WI38 (cell line): ENCODE data around the gene TMEM237.
A peak's percentile ranks its signal among the peaks of the same experiment; 100 is the strongest.

Experiments used
- H3K4me3 ChIP-seq: 2 replicates; pipeline ENCODE4 v1.5.1; 2011; ENCODE audit warnings: low read depth, mild to moderate bottlenecking, control low read depth, low read length
- TF ChIP-seq, protein P1 (sequence below): IDR thresholded peaks from 2 replicates; pipeline ENCODE4 v1.5.1; 2012; ENCODE audit warnings: low read depth, mild to moderate bottlenecking, control low read depth, low read length

The TMEM237 gene, protein sequence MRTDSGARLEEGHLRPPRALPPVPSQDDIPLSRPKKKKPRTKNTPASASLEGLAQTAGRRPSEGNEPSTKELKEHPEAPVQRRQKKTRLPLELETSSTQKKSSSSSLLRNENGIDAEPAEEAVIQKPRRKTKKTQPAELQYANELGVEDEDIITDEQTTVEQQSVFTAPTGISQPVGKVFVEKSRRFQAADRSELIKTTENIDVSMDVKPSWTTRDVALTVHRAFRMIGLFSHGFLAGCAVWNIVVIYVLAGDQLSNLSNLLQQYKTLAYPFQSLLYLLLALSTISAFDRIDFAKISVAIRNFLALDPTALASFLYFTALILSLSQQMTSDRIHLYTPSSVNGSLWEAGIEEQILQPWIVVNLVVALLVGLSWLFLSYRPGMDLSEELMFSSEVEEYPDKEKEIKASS

DNA sequence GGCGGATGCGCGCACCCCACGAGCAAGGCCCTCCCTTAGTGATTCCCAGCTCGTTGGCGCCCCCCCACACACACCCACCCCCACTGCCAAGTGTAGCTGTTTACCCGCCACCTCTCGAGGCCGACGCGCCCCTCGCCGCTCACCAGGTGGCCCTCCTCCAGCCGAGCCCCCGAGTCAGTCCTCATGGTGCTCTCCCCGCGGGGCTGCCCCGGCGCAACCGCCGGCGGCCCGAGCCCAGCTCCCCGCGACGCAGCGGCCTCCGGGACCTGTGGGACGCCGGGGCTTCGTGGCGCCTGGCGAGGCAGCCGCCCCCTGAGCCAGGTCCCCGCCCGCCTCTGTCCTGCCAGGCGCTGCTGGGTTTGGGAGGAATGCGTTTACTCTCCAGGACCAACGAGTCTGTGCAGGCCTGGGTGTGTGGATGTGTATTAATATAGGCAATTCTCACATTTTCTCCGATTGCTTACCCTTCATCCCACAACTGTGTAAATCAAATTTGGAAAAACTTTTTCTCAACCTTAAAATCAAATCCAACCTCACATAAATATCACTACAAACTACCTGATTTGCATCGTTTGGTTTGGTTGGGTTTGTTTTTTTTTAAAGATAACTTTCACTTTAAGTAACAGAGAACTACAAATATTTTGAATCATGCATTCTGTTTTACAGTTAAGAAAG is at the start of gene TMEM237:
Gene TMEM237, minus strand, starts transcription at position 288 of the 675 bp plus-strand sequence. Its CDS starts 103 bp downstream, at position 185.
- TF ChIP-seq, protein P1, sequence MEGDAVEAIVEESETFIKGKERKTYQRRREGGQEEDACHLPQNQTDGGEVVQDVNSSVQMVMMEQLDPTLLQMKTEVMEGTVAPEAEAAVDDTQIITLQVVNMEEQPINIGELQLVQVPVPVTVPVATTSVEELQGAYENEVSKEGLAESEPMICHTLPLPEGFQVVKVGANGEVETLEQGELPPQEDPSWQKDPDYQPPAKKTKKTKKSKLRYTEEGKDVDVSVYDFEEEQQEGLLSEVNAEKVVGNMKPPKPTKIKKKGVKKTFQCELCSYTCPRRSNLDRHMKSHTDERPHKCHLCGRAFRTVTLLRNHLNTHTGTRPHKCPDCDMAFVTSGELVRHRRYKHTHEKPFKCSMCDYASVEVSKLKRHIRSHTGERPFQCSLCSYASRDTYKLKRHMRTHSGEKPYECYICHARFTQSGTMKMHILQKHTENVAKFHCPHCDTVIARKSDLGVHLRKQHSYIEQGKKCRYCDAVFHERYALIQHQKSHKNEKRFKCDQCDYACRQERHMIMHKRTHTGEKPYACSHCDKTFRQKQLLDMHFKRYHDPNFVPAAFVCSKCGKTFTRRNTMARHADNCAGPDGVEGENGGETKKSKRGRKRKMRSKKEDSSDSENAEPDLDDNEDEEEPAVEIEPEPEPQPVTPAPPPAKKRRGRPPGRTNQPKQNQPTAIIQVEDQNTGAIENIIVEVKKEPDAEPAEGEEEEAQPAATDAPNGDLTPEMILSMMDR: no peak
- peak within 1 kb of the TSS; percentile 93 for H3K4me3 ChIP-seq

DNA sequence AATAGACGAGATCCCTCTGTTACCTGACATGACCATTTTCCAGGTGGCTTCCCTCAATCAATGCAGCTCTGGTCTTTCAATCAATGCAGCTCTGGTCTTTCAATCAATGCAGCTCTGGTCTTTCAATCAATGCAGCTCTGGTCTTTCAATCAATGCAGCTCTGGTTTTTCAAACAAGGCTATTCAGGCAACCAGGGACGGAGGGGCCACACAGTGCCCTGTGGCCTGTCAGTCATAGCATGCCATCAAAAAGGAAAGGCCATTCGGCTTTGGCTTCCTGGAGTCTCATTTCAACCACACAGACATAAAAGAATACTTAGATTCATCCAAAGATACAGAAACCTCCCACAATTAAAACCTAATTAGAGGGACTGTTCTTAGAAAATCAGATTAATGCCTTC is 41.9 kb upstream of the TMEM237 start:
- TF ChIP-seq, protein P1: no peak
- no peak overlapping the region for H3K4me3 ChIP-seq

DNA sequence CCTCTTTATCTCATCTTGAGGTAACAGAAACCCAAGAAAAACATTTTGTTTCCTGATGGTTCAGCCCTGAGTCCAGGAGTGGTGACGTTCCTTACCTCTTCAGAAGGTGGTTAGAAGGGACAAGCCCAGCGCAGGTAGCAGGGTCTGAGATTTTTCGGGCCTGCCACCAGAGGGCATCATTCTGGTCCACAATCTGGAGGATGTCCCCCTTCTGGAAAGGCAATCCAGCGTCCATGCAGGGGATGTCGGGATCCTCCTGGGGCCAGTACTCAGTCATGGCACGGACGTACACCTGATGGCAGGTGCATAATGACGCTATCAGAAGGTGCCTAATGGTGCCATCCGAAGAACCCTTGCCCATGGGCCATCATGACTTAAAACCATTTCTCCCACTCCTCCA is 37.4 kb upstream of the TMEM237 start:
- TF ChIP-seq, protein P1: peak; percentile 28
- H3K4me3 ChIP-seq: no peak overlapping the region

DNA sequence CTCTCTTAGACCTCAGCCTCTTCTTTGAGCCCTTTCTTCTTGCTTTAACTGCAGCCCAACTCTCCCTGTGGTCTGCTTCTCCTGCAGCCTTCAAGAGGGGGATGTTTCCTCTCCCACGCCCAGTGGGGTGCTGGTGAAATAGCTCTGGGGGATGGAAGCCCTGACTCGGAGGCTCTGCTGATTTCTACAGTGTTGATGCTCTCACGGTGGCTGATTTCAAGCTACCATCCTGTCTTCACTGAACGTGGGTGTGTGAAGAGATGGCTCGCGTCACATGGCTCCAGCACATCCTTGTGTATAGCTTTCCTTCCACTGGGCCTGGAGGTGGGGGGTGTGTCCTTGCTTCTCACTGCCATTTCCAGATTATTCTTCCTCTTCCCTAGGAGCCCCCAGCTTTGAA is 35.1 kb upstream of the TMEM237 start:
- H3K4me3 ChIP-seq: no peak overlapping the region
- TF ChIP-seq, protein P1: no peak

DNA sequence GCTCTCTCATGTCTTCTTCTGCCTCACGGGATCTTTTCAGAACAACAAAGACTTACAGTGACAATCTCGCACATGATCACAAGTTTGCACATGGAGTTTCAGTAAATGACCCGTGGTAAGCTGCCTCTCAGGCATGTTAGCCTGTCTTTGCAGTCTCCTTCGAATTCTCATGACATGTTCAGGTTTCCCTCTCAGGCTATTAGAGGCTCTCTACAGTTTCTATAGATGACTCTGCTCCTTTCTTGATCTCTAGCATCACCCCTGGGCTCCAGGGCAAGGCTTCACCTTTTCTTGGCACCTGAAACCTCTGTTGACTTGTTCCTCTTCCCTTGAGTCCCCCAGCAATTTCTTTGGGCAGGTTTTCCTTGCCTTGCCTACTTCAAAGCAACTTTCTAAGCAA is 32.2 kb upstream of the TMEM237 start:
- TF ChIP-seq, protein P1: no peak
- no peak overlapping the region for H3K4me3 ChIP-seq

DNA sequence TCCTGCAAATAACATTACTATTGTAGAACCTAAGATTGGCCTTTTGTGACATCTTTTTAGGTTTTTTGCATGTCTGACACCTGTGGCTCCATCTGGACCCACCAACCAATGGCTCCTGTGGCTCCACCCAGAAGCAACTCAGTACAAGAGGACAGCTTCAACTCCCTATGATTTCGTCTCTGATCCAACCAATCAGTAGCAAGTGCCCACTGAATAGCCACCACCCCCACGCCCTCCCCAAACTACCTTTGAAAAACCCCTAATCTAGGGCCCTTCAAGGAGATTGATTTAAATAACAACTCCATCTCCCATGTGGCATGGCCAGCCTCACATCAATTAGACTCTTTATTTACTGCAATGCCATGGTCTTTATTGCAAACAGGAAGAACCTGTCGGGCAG is 31.5 kb upstream of the TMEM237 start:
- no peak overlapping the region for H3K4me3 ChIP-seq

DNA sequence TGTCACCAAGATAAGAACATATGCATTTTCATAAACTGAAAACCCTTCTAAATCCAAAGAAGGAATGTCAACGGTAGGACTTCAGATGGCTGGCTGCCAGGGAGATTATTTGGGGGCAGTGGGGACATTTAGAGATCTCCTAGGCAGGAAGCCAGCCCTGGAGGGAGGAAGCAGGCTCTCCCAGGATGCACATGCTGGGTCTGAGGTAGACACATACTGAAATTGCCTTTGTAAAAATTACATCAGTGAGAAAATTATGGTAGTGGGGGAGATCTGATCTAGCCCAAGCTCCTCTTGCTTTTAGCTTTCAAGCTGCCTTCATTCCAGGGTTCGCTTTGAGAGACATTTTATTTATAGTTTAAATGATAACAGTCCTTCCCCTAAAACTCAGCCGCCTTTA is 31.0 kb upstream of the TMEM237 start:
- TF ChIP-seq, protein P1: no peak
- no peak overlapping the region for H3K4me3 ChIP-seq

More for the DNA sequence above, 31.5 kb upstream of the TMEM237 start:
- TF ChIP-seq, protein P1: no peak
